Measurements from ENCODE around the gene VAMP1.
"Not testable (repeated sequence)": the region's sequence is repeated elsewhere in the genome, so short reads cannot be mapped to it uniquely, and the experiment has no call there.

VAMP1 gene, protein sequence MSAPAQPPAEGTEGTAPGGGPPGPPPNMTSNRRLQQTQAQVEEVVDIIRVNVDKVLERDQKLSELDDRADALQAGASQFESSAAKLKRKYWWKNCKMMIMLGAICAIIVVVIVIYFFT

DNA sequence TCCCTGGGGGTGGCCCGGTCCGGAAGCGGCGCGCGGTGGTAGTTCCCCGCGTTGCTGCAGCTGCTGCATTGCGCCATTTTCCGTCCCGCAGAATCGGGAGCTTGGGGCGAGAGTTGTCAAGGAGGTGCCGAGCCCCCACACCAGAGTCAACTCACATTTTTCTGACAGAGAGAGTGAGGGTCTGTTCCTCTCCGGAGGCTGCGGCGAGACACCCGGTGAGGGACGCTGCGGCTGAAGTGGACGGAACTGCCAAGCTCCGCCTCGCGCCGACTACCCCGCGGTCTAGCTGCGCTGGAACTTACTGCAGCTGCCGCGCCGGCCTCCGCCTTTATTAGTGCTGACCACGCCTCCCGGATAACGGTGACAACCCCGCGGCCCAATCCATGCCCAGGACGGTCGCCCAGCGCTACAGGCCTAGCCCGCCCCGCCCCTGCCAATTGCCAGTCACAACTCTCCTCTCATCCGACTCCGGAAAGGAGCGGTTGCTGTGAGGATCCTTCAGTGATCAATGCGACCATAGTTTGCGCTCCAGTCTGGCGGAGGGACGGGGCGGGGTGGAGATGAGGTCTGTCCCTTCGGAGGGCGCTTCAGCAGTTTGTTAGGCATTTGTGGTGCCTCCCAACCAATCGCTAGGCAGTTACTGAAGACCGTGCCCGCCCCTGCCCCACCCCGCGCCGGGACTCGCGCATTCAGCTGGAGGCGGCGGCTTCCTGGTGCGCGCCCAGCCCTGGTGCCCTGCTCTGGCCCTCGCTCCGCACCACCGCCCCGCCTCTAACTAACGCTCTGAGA is at the start of gene VAMP1:
Gene VAMP1, minus strand, starts transcription at position 303 of the 789 bp plus-strand sequence. Its CDS starts 146 bp downstream, at position 157.
- H3K27ac ChIP-seq, result peak within 1 kb of the TSS in 20 of 21 experiments; percentile 65 to 95 (median 83)

DNA sequence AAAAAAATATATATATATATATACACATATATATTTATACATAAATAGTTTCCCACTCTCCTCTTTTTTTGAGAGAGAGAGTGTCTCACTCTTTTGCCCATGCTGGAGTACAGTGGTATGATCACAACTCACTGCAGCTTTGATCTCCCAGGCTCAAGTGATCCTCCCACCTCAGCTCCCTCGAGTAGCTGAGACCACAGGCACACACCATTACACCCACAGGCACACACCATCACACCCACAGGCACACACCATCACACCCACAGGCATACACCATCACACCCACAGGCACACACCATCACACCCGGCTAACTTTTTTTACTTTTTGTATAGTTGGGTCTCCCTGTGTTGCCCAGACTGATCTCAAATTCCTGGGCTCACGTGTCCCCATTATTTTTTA is 49.7 kb upstream of the VAMP1 start:
- no peak overlapping the region for H3K4me3 ChIP-seq
- H3K27ac ChIP-seq, result no peak overlapping the region

More for the DNA sequence above, at the start of gene VAMP1:
- H3K4me3 ChIP-seq, result peak within 1 kb of the TSS; percentile 48 to 76 (median 64)

DNA sequence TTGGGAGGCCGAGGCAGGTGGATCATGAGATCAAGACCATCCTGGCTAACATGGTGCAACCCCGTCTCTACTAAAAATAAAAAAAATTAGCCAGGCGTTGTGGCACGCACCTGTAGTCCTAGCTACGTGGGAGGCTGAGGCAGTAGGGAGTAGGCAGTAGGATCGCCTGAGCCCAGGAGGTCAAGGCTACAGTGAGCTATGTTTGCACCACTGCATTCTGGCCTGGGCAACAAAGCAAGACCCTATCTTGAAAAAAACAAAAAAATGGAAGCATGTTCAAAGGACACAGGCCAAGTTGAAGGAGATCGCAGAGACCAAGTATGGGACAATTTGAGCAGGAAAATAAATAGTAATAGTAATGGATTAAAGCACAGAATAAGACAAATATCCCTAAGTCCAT is 37.6 kb upstream of the VAMP1 start:
- H3K4me3 ChIP-seq, result no peak overlapping the region
- no peak overlapping the region for H3K27ac ChIP-seq

DNA sequence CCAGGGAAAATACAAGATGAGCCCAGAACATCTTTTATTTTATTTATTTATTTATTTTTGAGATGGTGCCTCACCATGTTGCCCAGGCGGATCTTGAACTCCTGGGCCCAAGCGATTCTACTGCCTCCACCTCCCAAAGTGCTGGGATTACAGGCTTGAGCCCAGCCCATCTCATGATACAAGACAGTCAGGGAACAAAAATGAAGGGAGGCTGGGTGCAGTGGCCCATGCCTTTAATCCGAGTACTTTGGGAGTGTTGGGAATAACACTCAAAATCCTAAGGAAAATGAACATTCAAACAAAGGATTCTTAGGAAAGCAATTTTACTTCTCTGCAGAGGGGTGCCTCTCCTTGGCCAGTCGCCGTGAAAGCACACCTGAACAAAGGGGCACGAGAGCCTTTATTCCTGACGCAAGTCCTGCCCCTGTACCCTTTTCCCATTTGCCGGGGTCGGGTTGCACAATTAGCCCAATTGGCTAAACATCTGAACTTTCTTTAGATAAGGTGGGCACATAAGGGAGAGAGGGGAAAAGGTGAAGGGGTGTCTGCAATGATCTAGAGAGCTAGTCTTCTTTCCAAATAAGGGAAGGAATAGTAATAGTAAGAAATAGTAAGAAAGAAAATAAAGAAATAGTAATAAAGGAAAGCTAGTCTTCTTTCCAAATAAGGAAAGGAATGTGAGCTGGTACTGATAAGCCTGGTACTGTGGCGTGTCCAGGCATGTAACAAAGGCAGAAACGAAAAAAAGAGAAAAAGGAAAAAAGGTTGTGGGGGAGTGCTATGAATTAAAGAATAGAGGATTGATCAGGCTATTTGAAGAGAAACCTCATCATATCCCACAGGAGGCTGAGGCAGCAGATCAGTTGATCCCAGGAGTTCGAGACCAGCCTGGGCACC is 36.9 kb upstream of the VAMP1 start:
- Histone ChIP-seq H3K27ac (peak overlapping the region in 1 of 21 experiments; percentile 47), H3K4me3 (no peak overlapping the region)

DNA sequence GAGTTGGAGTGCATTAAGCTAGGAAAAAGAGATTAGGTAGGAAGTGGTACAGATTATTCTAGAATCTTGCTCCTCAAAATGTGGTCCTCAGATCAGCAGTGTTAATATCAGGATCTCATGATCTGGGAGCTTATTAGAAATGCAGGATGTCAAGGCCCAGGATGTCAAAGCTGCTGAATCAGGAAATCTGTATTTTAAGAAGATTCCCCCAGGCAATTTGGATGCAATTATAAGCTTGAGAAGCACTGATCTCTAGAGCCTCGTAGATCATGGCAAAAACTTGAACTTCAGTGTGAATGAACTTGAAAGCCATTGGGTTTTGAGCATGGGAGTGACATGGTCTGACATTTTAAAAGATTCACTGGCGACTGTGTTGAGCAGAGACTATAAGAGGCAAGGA is 30.0 kb upstream of the VAMP1 start:
- H3K27ac ChIP-seq, result no peak overlapping the region

DNA sequence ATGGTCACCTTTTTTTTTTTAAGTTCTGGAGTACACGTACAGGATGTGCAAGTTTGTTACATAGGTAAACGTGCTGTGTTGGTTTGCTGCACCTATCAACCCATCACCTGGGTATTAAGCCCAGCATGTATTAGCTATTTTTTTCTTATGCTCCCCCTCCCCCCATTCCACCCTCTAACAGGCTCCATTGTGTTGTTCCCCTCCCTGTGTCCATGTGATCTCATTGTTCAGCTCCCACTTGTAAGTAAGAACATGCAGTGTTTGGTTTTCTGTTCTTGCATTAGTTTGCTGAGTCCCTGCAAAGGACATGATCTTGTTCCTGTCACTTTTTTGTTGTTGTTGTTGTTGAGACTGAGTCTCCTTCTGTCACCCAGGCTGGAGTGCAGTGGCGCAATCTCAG is 26.8 kb upstream of the VAMP1 start:
- not testable (repeated sequence) for H3K27ac ChIP-seq, H3K4me3 ChIP-seq

More for the DNA sequence above, 30.0 kb upstream of the VAMP1 start:
- H3K4me3 ChIP-seq, result no peak overlapping the region

DNA sequence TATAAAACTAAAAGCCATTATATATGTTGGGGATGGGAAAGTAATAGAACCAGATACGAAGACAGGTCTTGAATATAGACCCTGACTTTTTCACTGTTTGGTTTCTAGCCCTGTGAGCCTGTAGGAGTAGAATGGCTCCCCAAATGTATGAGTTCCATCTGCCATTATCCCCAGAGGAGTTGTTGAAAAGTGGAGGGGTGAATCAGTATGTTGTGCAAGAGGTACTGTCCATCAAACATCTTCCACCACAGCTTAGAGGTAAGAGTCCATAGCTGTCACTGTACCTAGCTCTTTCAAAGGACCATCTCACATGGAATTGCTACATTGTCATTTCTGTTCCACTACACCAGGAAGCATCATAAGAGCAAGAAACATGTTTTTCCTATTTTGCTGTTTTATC is 24.5 kb upstream of the VAMP1 start:
- Histone ChIP-seq H3K4me3 (peak overlapping the region in 3 of 7 experiments; percentile 70 to 82 (median 70)), H3K27ac (peak overlapping the region in 5 of 21 experiments; percentile 50 to 94 (median 90))

DNA sequence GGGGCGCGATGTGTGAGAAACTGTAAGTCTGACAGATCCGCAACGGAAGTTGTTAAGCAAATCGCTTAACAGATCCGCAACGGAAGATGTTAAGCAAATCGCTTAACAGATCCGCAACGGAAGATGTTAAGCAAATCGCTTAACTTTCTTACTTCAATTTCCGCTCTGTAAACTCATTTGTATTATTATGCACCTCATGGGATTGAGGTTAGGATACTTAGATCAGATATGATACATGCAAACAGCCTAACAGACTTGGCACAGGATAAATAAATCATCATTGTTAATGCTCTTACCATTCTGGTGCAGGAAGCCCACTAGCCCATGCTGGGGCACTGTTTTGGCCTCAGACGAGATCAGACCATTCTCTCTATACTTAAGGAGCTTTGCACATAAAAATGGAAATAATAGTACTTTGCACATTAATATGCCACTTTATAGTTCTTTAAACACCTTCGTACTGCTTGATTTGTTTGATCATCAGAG is 23.8 kb upstream of the VAMP1 start:
- Histone ChIP-seq H3K27ac (peak overlapping the region in 9 of 21 experiments; percentile 43 to 97 (median 90)), H3K4me3 (peak overlapping the region; percentile 65 to 82 (median 68))

DNA sequence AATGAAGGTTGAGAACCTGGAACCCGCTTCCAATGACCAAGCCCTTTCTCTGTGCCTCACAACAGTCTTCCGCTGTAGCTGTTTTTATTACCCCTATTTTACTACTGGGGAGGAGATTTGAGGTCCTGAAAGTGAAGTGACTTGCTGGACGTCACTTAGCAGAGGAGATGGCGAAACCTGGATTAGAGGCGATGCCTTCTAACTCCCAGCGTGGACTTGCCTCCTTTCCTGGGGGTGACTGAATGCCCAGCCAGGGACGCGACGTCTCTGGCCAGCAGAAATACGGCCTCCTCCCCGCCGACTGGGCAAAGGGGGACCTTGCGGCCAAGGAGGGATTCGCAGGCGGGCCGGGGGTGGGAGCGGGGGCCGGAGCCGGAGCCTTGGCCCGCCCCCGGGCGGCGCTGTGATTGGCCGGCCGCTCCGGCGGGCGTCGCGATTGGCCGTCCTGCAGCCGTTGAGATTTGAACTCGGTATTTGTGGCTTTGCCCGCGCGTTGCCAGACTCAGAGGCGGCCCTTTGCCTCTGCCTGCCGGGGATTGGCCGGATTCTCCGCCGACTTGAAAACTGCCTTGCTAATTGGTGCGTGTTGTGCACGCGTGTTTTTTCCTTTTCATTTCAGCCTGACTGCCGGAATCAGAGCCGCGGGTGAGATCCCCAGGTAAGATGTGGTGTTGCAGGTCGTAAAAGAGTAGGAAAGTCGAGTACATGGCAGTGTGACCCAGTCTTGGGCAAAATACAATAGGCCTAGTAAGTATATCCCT is 23.2 kb upstream of the VAMP1 start, which contains the start of gene NCAPD2:
Gene NCAPD2, plus strand, starts transcription at position 606 of the 761 bp plus-strand sequence. CDS start 997 bp downstream, outside the sequence.
- H3K27ac ChIP-seq, result peak within 1 kb of the TSS; percentile 66 to 97 (median 92)
- H3K4me3 ChIP-seq, result peak within 1 kb of the TSS; percentile 65 to 82 (median 68)

DNA sequence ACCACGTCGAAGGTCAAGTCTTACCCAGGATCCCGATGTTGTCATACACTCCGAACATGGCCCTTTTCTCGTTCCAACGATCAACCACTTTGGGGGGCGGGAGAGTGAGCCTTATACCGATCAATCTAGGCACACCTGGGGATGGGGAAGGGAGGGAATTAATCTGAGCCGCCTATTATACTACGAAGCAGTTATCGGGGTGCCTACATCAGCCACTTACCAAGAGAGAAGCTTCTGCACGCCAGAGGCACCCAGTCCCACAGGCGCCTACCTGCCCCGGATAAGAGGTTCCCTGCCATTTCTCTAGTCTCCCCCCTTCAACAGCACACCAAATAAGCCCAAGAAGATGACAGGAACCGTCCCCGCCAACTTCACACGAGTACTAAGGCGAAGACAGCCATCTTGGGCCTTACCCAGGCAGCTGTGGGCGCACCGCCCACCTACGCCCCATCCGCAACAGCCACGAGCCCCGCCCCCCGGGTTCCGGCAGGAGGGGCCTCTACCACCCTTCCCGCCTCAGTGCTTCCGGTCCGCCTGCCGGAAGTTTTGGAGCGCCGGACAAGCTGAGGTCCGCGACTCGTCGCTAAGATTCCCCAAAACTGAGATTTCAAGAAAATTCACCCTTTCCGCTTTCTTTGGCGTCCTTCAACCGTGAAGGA is 22.5 kb upstream of the VAMP1 start, which contains the start of gene MRPL51:
Gene MRPL51, minus strand, starts transcription at position 425 of the 659 bp plus-strand sequence. Its CDS starts 126 bp downstream, at position 299.
- Histone ChIP-seq H3K27ac (peak within 1 kb of the TSS; percentile 66 to 97 (median 92)), H3K4me3 (peak within 1 kb of the TSS; percentile 65 to 82 (median 68))

DNA sequence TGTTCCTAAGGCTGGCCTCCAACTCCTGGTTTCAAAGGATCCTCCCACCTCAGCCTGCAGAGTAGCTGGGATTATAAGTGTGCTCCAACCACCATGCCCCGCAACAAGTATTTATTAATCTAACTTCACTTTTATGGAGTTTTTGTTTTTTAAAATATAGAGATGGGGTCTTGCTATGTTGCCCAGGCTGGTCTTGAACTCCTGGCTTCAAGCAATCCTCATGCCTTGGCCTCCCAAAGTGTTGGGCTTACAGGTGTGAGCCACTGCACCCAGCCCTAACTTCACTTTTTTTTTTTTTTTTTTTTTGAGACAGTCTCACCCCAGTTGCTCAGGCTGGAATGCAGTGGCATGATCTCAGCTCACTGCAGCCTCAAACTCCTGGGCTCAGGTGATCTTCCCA is 20.2 kb upstream of the VAMP1 start:
- not testable (repeated sequence) for H3K27ac ChIP-seq

DNA sequence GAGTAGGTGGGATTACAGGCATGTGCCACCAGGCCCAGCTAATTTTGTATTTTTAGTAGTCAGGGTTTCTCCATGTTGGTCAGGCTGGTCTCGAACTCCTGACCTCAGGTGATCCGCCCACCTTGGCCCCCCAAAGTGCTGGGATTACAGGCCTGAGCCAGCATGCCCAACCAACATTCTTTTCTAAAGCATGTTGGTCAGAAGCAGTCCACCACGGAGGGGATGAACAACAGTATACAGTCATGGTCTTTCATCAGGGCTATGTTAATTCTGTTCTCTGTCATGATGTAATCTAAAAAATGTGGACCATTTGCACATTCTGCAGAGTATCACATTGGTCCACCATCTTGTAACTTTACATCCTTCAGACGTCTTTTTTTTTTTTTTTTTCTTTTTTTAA is 19.0 kb upstream of the VAMP1 start:
- Histone ChIP-seq H3K27ac (no peak overlapping the region), H3K4me3 (no peak overlapping the region)

More for the DNA sequence above, 20.2 kb upstream of the VAMP1 start:
- H3K4me3 ChIP-seq, result not testable (repeated sequence)

DNA sequence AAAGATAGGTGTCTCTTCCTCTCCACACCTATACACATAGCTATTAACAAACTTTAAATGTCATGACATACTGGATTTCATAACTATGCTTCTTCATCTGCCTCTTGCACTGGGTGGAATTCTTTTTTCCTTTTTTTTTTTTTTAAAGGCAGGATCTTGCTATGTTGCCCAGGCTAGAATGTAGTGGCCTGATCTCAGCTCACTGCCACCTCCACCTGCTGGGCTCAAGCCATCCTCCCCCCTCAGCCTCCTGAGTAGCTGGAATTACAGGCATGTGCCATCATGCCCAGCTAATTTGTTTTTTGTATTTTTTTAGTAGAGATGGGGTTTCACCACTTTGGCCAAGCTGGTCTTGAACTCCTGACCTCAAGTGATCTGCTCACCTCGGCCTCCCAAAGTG is 17.8 kb upstream of the VAMP1 start:
- Histone ChIP-seq H3K4me3 (no peak overlapping the region), H3K27ac (no peak overlapping the region)

DNA sequence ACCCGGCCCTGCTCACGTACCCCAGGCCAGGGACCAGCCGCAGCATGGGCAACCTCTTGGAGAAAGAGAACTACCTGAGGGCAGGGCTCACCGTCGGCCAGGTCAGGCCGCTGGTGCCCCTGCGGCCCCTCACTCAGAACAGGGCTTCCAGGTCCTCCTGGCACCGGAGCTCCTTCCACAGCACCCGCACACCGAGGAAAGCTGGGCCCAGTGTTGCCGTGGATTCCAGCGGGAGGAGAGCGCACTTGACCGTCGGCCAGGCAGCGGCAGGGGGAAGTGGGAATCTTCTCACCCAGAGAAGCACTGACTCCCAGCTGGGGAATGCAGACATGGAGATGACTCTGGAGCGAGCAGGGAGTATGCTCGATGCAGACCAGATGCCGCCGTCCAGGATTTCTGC is 7.9 kb upstream of the VAMP1 start:
- Histone ChIP-seq H3K27ac (peak overlapping the region in 1 of 21 experiments; percentile 16), H3K4me3 (no peak overlapping the region)

DNA sequence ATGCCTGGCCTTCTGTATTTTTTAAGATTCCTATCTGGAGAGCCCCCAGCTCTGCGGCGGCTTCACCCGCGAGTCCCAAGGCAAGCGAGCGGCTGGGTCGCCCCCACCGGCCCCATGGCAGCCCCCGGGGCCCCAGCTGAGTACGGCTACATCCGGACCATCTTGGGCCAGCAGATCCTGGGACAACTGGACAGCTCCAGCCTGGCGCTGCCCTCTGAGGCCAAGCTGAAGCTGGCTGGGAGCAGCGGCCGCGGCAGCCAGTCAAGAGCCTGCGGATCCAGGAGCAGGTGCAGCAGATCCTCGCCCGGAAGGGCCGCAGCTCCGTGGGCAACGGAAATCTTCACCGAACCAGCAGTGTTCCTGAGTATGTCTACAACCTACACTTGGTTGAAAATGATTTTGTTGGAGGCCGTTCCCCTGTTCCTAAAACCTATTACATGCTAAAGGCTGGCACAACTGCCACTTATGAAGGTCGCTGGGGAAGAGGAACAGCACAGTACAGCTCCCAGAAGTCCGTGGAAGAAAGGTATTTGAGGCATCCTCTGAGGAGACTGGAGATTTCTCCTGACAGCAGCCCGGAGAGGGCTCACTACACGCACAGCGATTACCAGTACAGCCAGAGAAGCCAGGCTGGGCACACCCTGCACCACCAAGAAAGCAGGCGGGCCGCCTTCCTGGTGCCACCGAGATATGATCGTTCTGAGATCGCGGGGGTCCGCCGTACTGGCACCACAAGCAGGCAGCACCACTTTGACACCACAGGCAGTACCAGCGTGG is 7.3 kb upstream of the VAMP1 start:
- H3K4me3 ChIP-seq, result not testable (repeated sequence)

DNA sequence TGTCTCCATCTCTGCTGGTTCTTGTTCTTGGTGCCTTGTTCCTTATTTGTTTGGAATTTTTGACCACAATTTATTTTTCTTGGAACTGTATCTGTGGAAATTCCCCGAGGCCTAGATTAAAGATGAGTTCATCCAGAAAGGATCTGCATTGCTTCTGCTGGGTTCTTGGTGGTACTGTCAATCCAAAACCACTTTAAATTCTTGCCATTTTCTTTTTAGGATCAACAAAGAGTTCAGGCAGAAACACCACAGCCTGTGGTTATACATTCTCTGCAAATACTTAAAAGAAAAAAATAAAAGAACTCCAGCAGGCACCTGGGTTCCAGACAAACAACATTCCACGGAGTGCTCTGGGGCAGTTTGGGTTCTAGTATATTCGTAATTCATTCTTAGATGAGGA is 6.0 kb upstream of the VAMP1 start:
- Histone ChIP-seq H3K27ac (peak overlapping the region in 2 of 21 experiments; percentile 11 to 48), H3K4me3 (no peak overlapping the region)

More for the DNA sequence above, 7.3 kb upstream of the VAMP1 start:
- peak overlapping the region in 1 of 21 experiments; percentile 16 for H3K27ac ChIP-seq

DNA sequence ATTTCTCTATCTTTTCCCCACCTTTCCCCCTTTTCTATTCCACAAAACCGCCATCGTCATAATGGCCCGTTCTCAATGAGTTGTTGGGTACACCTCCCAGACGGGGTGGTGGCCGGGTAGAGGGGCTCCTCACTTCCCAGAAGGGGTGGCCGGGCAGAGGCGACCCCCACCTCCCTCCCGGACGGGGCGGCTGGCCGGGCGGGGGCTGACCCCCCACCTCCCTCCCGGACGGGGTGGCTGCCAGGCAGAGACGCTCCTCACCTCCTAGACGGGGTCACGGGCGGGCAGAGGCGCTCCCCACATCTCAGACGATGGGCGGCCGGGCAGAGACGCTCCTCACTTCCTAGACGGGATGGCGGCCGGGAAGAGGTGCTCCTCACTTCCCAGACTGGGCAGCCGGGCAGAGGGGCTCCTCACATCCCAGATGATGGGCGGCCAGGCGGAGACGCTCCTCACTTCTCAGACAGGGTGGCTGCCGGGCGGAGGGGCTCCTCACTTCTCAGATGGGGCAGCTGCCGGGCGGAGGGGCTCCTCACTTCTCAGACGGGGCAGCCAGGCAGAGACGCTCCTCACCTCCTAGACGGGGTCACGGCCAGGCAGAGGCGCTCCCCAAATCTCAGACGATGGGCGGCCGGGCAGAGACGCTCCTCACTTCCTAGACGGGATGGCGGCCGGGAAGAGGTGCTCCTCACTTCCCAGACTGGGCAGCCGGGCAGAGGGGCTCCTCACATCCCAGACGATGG is 4.9 kb upstream of the VAMP1 start:
- not testable (repeated sequence) for H3K27ac ChIP-seq, H3K4me3 ChIP-seq
